Measurements from ENCODE around the gene CTPS1. TPM values are rescaled to one million over a fixed set of nuclear protein-coding genes. Genes with fewer than 3 reads are reported as not detected.

The CTPS1 gene
- polyA plus RNA-seq, 1 donor (not counting 4 experiments of a cell fraction or from before 2014, with no cell fraction given): 43.3 TPM

DNA sequence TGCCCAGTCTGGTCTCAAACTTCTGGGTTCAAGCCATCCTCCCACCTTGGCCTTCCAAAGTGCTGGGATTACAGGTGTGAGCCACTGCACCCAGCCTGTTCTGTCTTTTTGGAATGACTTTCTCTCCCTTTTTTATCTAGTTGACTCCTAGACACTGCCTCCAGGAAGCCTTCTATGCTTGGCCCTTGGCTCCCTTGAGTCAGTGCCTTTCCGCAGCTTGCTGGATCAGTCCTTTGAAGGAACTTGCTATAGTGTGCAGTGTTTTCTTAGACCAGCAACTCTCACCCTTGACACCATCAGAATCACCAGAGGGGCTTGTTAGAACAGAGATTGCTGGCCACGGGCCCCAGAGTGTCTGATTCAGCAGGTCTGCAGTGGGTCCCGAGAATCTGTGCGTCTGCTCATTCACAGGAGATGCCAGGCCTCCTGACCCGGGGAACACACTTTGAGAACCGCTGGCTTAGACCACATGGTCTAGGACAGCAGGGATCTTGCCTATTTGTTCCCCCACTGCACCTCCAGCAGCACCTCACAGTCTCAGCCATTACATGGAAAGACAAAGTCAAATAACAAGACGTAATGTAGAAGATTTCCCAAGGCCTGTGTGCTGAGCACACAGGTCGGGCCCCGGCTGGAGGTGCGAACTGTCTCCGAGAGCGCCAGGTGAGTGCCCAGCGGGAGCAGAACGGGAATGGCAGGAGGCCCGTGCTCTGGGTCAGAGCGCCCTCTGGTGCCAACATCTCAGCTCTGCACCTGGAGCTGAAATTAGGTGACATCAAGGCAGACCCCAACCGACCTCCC is 27.4 kb upstream of the CTPS1 start:
- no peak overlapping the region for H3K4me3 ChIP-seq (ENCODE audit: control insufficient read depth in 2 of 3, extremely low read depth in 1 of 3, insufficient read depth in 2 of 3, low read depth in 1 of 3, low read length in 3 of 3)
- H2AFZ ChIP-seq (ENCODE audit: control insufficient read depth, low read length): peak overlapping the region; percentile 36
- H3K27ac ChIP-seq (ENCODE audit: control insufficient read depth, insufficient read depth, low read length): no peak overlapping the region
- H3K79me2 ChIP-seq (ENCODE audit: control insufficient read depth, insufficient read depth, low read length): no peaks in the 10 kb centered on the region
- H3K9me3 ChIP-seq (ENCODE audit: control insufficient read depth, low read depth, low read length): no peaks in the 10 kb centered on the region
- dilution Hi-C loops (cut with MboI; ENCODE audit: extremely low pct_ligation_motif_present, low sequenced_read_pairs): no loop called here
- TF ChIP-seq EZH2 (IDR thresholded peaks at IDR 0.05; ENCODE audit: low read length): no peak
- TF ChIP-seq, protein P1, sequence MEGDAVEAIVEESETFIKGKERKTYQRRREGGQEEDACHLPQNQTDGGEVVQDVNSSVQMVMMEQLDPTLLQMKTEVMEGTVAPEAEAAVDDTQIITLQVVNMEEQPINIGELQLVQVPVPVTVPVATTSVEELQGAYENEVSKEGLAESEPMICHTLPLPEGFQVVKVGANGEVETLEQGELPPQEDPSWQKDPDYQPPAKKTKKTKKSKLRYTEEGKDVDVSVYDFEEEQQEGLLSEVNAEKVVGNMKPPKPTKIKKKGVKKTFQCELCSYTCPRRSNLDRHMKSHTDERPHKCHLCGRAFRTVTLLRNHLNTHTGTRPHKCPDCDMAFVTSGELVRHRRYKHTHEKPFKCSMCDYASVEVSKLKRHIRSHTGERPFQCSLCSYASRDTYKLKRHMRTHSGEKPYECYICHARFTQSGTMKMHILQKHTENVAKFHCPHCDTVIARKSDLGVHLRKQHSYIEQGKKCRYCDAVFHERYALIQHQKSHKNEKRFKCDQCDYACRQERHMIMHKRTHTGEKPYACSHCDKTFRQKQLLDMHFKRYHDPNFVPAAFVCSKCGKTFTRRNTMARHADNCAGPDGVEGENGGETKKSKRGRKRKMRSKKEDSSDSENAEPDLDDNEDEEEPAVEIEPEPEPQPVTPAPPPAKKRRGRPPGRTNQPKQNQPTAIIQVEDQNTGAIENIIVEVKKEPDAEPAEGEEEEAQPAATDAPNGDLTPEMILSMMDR (optimal IDR thresholded peaks at IDR 0.05 in 1 of 3, IDR thresholded peaks at IDR 0.05 in 1 of 3, conservative IDR thresholded peaks at IDR 0.05 in 1 of 3; ENCODE audit: extremely low read depth in 1 of 3, insufficient read depth in 2 of 3, low read length in 3 of 3): peak; percentile 95 to 98 (median 98)
- H3K9ac ChIP-seq (ENCODE audit: control insufficient read depth, extremely low read depth, insufficient read depth, low read length): no peak overlapping the region
- H3K27me3 ChIP-seq (ENCODE audit: control insufficient read depth, extremely low read depth, insufficient read depth, low read length): no peaks in the 10 kb centered on the region
- no peaks in the 10 kb centered on the region for H4K20me1 ChIP-seq (ENCODE audit: control insufficient read depth, extremely low read depth, insufficient read depth, low read length)
- peak overlapping the region; percentile 19 for H3K4me2 ChIP-seq (ENCODE audit: control insufficient read depth, extremely low read depth, insufficient read depth, low read depth, low read length)
- DNase-seq (ENCODE audit: low read depth, low spot score): peak; percentile 30
- H3K4me1 ChIP-seq (ENCODE audit: control insufficient read depth, extremely low read depth, insufficient read depth, low read length): peaks cover 25% of the 10 kb centered on the region
- peak; percentile 90 for FAIRE-seq
- H3K36me3 ChIP-seq (ENCODE audit: control insufficient read depth in 2 of 2, extremely low read depth in 1 of 2, insufficient read depth in 2 of 2, low read length in 2 of 2): no peaks in the 10 kb centered on the region
- no peaks in the 10 kb centered on the region for H3K9me1 ChIP-seq (ENCODE audit: control insufficient read depth, extremely low read depth, insufficient read depth, low read length)

GRCh38 chr1:40952744-40953315 is 26.7 kb upstream of the CTPS1 start:
- no peak overlapping the region for H3K27ac ChIP-seq (ENCODE audit: control insufficient read depth, insufficient read depth, low read length)
- H4K20me1 ChIP-seq (ENCODE audit: control insufficient read depth, extremely low read depth, insufficient read depth, low read length): no peaks in the 10 kb centered on the region
- H3K4me3 ChIP-seq (ENCODE audit: control insufficient read depth in 2 of 3, extremely low read depth in 1 of 3, insufficient read depth in 2 of 3, low read depth in 1 of 3, low read length in 3 of 3): no peak overlapping the region
- no peak overlapping the region for H2AFZ ChIP-seq (ENCODE audit: control insufficient read depth, low read length)
- no peak for DNase-seq (ENCODE audit: low read depth, low spot score)
- no peaks in the 10 kb centered on the region for H3K27me3 ChIP-seq (ENCODE audit: control insufficient read depth, extremely low read depth, insufficient read depth, low read length)
- H3K79me2 ChIP-seq (ENCODE audit: control insufficient read depth, insufficient read depth, low read length): no peaks in the 10 kb centered on the region
- FAIRE-seq: no peak
- H3K9me1 ChIP-seq (ENCODE audit: control insufficient read depth, extremely low read depth, insufficient read depth, low read length): no peaks in the 10 kb centered on the region
- H3K9me3 ChIP-seq (ENCODE audit: control insufficient read depth, low read depth, low read length): no peaks in the 10 kb centered on the region
- H3K4me2 ChIP-seq (ENCODE audit: control insufficient read depth, extremely low read depth, insufficient read depth, low read depth, low read length): no peak overlapping the region
- dilution Hi-C loops (cut with MboI; ENCODE audit: extremely low pct_ligation_motif_present, low sequenced_read_pairs): no loop called here
- H3K36me3 ChIP-seq (ENCODE audit: control insufficient read depth in 2 of 2, extremely low read depth in 1 of 2, insufficient read depth in 2 of 2, low read length in 2 of 2): no peaks in the 10 kb centered on the region
- H3K9ac ChIP-seq (ENCODE audit: control insufficient read depth, extremely low read depth, insufficient read depth, low read length): no peak overlapping the region
- TF ChIP-seq, protein P1 (optimal IDR thresholded peaks at IDR 0.05 in 1 of 3, IDR thresholded peaks at IDR 0.05 in 1 of 3, conservative IDR thresholded peaks at IDR 0.05 in 1 of 3; ENCODE audit: extremely low read depth in 1 of 3, insufficient read depth in 2 of 3, low read length in 3 of 3): peak in 1 of 3 experiments; percentile 11
- no peak for TF ChIP-seq EZH2 (IDR thresholded peaks at IDR 0.05; ENCODE audit: low read length)
- H3K4me1 ChIP-seq (ENCODE audit: control insufficient read depth, extremely low read depth, insufficient read depth, low read length): peaks cover 25% of the 10 kb centered on the region

Measured in keratinocyte (primary cell).